ENCODE measurements around the gene ATAD3C. TPM values are rescaled to one million over a fixed set of nuclear protein-coding genes. Genes with fewer than 3 reads are reported as not detected.
"Not testable (repeated sequence)": the region's sequence is repeated elsewhere in the genome, so short reads cannot be mapped to it uniquely, and the experiment has no call there.

ATAD3C gene
- total RNA-seq, 1 experiment from 2014 or later, result not detected

DNA sequence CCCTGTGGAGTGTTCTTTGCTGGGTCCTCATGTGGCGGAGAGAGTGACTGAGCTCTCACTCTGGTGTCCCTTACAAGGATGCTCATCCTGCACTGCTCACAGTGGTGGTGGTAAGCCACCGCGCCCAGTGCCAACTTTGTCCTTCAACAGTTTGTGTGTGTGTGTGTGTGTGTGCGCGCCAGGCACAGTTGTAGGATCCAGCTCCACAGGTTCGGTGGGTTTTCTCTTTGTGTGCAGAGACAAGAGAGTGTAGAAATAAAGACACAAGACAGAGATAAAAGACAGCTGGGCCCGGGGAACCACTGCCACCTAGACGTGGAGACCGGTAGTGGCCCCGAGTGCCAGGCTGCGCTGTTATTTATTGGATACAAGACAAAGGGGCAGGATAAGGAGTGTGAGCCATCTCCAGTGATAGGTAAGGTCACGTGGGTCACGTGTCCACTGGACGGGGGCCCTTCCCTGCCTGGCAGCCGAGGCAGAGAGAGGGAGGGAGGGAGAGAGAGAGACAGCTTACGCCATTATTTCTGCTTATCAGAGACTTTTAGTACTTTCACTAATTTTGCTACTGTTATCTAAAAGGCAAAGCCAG, 55.4 kb downstream of the ATAD3C start:
- not testable (repeated sequence) for H3K9me3 ChIP-seq, H3K27me3 ChIP-seq, H3K4me3 ChIP-seq, H3K36me3 ChIP-seq
- peak; percentile 59 for DNase-seq

DNA sequence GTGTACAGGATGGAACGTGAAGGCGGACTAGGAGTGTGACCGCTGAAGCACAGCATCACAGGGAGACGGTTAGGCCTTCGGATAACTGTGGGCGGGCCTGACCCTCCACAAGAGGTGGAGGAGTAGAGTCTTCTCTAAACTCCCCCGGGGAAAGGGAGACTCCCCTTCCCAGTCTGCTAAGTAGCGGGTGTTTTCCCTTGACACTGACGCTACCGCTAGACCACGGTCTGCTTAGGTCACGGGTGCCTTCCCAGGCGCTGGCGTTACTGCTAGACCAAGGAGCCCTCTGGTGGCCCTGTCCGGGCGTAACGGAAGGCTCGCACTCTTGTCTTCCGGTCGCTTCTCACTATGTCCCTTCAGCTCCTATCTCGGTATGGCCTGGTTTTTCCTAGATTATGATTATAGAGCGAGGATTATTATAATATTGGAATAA, 55.9 kb downstream of the ATAD3C start:
- H3K36me3 ChIP-seq, H3K9me3 ChIP-seq, DNase-seq, H3K27me3 ChIP-seq, H3K4me3 ChIP-seq: not testable (repeated sequence)

DNA sequence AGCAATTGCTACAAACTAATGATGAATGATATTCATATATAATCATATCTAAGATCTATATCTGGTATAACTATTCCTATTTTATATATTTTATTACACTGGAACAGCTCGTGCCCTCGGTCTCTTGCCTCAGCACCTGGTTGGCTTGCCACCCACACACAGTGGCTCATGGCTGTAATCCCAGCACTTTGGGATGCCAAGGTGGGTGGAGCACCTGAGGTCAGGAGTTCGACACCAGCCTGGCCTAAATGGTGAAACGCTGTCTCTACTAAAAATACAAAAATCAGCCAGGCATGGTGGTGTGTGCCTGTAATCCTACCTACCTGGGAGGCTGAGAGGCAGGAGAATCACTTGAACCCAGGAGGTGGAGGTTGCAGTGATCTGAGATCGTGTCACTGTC, 56.3 kb downstream of the ATAD3C start:
- DNase-seq, H3K36me3 ChIP-seq, H3K4me3 ChIP-seq, H3K27me3 ChIP-seq, H3K9me3 ChIP-seq: not testable (repeated sequence)

DNA sequence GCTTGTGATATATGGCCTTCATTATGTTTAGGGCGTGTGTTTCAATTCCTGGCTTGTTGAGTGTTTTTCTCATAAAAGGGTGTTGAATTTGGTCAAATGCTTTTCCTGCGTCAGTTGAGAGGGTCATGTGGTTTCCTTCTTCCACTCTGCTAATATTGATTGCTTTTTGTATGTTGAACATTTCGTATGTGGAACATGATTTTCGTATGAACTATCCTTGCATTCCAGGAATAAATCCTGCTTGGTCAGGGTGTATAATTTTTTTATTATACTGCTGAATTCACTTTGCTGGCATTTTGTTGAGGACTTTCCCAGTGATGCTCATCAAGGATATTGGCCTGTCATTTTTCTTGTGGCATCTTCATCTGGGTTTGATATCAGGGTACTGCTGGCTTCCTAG, 57.8 kb downstream of the ATAD3C start:
- Histone ChIP-seq H3K4me3 (no peak overlapping the region), H3K36me3 (no peaks in the 10 kb centered on the region), H3K27me3 (no peaks in the 10 kb centered on the region), H3K9me3 (no peaks in the 10 kb centered on the region)
- no peak for DNase-seq

DNA sequence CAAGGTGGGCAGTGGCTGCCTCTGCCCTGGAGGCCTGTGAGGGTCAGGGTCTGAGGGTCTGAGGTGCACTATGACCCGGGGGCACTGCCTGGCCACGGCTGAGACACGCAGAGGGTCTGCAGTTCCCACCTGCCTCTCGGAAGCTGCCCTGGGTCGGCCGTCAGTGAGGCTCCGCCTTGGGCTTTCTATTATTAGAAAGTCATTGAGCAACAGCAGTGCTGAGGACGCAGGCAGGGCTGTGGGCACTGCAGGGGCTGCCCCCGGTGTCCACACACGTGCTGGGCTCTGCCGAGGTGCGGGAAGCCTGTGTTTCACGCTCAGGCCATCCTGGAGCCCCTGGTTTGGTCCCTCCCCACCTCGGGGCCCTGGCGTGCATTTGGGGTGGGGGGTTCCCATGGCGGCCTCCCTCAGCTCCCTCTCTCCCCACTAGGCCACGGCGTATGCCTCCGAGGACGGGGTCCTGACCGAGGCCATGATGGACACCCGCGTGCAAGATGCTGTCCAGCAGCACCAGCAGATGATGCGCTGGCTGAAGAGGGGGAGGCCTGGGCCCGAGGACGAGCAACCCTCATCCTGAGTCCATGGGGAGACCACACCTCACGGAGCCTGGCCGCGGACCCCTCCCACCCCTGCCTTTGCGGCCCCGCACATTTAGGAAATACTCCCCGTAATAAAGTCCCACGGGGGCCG, 59.4 kb downstream of the ATAD3C start:
- H3K9me3 ChIP-seq, H3K36me3 ChIP-seq, H3K27me3 ChIP-seq, DNase-seq, H3K4me3 ChIP-seq: not testable (repeated sequence)

DNA sequence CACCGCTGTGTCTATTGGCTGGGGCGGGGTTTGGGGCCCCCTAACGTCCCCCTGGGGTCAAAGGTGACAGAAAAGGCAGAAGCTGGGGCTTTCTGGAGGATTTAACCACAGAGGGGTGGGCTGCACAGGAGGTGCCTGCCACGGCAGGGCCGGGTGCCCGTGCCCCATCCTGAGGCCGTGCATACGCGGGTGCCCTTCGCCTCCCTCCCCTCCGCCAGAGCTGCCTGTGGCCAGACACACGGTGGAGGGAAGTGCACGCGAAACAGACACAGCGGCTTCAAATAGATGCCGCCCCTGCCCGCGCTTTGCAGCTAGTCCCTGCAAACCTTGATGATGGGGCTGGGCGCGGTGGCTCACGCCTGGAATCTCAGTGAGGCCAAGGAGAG, 60.0 kb downstream of the ATAD3C start:
- not testable (repeated sequence) for H3K9me3 ChIP-seq, H3K36me3 ChIP-seq, DNase-seq, H3K4me3 ChIP-seq, H3K27me3 ChIP-seq

GRCh38 chr1:1510912-1511532, 61.5 kb downstream of the ATAD3C start:
- Histone ChIP-seq H3K36me3 (peaks cover 13% of the 10 kb centered on the region), H3K9me3 (no peaks in the 10 kb centered on the region), H3K27me3 (no peaks in the 10 kb centered on the region), H3K4me3 (peak overlapping the region; percentile 92)
- no peak for DNase-seq

- Histone ChIP-seq H3K4me3 (peak within 1 kb of the TSS; percentile 92), H3K36me3 (peaks cover 19% of the 10 kb centered on the region), H3K27me3 (no peaks in the 10 kb centered on the region), H3K9me3 (no peaks in the 10 kb centered on the region)
- peak; percentile 98 for DNase-seq
Observed at GRCh38 chr1:1511533-1512285, 62.2 kb downstream of the ATAD3C start, which contains the start of gene ATAD3A. TSS of gene ATAD3A (plus strand) at chr1:1512162. CDS start at chr1:1512269, 107 bp downstream.

DNA sequence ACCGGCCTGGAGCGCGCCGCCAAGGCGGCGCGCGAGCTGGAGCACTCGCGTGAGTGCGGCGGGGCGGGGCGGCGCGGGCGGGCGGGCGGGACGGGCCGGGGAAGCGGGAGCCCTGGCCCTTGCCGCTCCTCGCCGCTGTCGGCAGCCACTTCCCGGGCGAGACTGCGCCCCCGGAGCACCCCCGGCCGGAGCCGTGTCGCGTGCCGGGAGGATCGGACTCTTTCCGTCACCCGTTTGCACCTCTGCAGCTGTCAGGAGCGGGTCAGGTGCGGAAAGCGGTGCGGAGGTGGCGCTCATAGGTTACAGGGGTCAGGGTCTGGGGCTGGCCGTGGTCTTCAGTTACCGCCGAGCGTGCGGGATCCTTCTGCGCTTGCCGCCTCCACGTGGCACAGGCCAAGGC, 62.9 kb downstream of the ATAD3C start:
- Histone ChIP-seq H3K4me3 (peak overlapping the region; percentile 74), H3K36me3 (peaks cover 21% of the 10 kb centered on the region)
- not testable (repeated sequence) for H3K27me3 ChIP-seq, H3K9me3 ChIP-seq, DNase-seq

GRCh38 chr1:1513675-1514074, 64.2 kb downstream of the ATAD3C start:
- not testable (repeated sequence) for H3K27me3 ChIP-seq, DNase-seq, H3K9me3 ChIP-seq
- Histone ChIP-seq H3K4me3 (peak overlapping the region; percentile 34), H3K36me3 (peaks cover 26% of the 10 kb centered on the region)

DNA sequence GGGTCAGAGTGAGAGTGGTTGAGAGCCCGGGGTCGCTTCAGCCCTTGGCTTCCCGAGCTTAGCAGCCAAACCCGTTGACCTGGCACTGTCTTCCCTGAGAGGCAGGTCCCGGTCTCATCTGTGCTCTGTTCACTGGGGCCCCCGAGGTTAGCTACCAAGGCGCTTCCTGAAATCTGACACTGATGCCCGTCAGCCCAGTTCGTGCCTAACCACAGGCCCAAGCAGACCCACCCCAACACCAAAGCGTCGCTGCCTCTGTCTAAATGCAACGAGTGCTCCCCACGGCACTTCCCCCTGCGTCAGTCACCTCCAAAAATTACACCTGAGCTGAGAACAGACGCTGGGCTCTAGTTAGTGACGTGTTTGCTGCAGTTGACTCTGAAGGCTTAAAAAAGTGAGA, 64.9 kb downstream of the ATAD3C start:
- not testable (repeated sequence) for H3K27me3 ChIP-seq, DNase-seq, H3K4me3 ChIP-seq, H3K9me3 ChIP-seq
- peaks cover 26% of the 10 kb centered on the region for H3K36me3 ChIP-seq

GRCh38 chr1:1516923-1517322, 67.4 kb downstream of the ATAD3C start:
- H3K27me3 ChIP-seq, H3K9me3 ChIP-seq, H3K4me3 ChIP-seq, DNase-seq: not testable (repeated sequence)
- peaks cover 37% of the 10 kb centered on the region for H3K36me3 ChIP-seq

DNA sequence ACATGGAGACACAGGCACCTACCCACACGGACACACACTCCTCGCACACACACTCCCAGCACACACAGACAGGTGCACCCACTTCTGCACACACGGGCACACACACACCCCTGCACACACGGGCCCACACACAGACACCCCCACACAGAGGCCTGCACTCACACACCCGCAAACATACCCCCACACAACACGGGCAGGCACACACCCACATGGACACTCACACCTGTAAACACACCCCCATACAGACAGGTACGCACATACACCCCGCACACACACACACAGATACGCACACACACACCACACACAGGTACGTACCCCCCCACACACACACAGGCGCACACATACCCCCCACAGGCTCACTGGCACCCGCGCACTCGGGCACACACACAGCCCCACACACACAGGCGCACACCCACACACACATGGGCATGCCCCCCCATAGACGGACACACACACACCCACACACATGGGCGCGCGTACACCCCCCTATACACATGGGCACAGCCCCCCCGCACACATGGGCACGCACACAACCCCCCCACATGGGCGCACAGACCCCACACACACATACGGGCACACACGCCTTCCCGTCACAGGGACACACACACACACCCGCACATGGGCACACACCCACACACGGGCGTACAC, 68.6 kb downstream of the ATAD3C start:
- Histone ChIP-seq H3K9me3 (no peaks in the 10 kb centered on the region), H3K27me3 (no peaks in the 10 kb centered on the region), H3K4me3 (no peak overlapping the region), H3K36me3 (peaks cover 39% of the 10 kb centered on the region)
- no peak for DNase-seq

- not testable (repeated sequence) for DNase-seq, H3K4me3 ChIP-seq
Observed at GRCh38 chr1:1518621-1519007, 69.1 kb downstream of the ATAD3C start.

More at GRCh38 chr1:1518621-1519007, 69.1 kb downstream of the ATAD3C start:
- not testable (repeated sequence) for H3K27me3 ChIP-seq, H3K9me3 ChIP-seq
- peaks cover 41% of the 10 kb centered on the region for H3K36me3 ChIP-seq
